Fibroblast of skin of right biceps (primary cell): ENCODE measurements around the gene LIN28B.

Source experiments
- DNase-seq: peaks from one replicate; pipeline ENCODE4 v3.0.0-alpha.2; 2013

LIN28B gene

GRCh38 chr6:105015482-105015881, 58.6 kb downstream of the LIN28B start:
- DNase-seq, result peak; percentile 73

- DNase-seq, result no peak
These were observed 62.4 kb downstream of the LIN28B start for GRCh38 chr6:105019285-105019684.

GRCh38 chr6:105021399-105021798, 64.5 kb downstream of the LIN28B start:
- DNase-seq, result no peak

GRCh38 chr6:105022416-105022815, 65.5 kb downstream of the LIN28B start:
- DNase-seq, result no peak

GRCh38 chr6:105024803-105025202, 67.9 kb downstream of the LIN28B start:
- peak; percentile 5 for DNase-seq

GRCh38 chr6:105028898-105029297, 72.0 kb downstream of the LIN28B start:
- no peak for DNase-seq

- no peak for DNase-seq
These were observed 72.7 kb downstream of the LIN28B start for GRCh38 chr6:105029581-105029980.

GRCh38 chr6:105034470-105034869, 77.6 kb downstream of the LIN28B start:
- no peak for DNase-seq

GRCh38 chr6:105035299-105035698, 78.4 kb downstream of the LIN28B start:
- no peak for DNase-seq

GRCh38 chr6:105036351-105036750, 79.4 kb downstream of the LIN28B start:
- DNase-seq, result no peak

- no peak for DNase-seq
These were observed 81.4 kb downstream of the LIN28B start for GRCh38 chr6:105038259-105038658.

- DNase-seq, result peak; percentile 53
These were observed 85.0 kb downstream of the LIN28B start for GRCh38 chr6:105041880-105042279.

- DNase-seq, result no peak
These were observed 85.7 kb downstream of the LIN28B start for GRCh38 chr6:105042648-105043047.

- DNase-seq, result no peak
These were observed 87.1 kb downstream of the LIN28B start for GRCh38 chr6:105043979-105044378.

GRCh38 chr6:105045526-105045925, 88.6 kb downstream of the LIN28B start:
- DNase-seq, result peak; percentile 62

GRCh38 chr6:105051941-105052471, 95.1 kb downstream of the LIN28B start:
- DNase-seq, result peak; percentile 69

- DNase-seq, result no peak
These were observed 99.7 kb downstream of the LIN28B start for GRCh38 chr6:105056646-105057045.

GRCh38 chr6:105057160-105057559, 100.3 kb downstream of the LIN28B start:
- DNase-seq, result no peak

- DNase-seq, result no peak
These were observed 101.4 kb downstream of the LIN28B start for GRCh38 chr6:105058316-105058715.

- DNase-seq, result no peak
These were observed 101.9 kb downstream of the LIN28B start for GRCh38 chr6:105058846-105059245.

- DNase-seq, result no peak
These were observed 109.3 kb downstream of the LIN28B start for GRCh38 chr6:105066233-105066632.

GRCh38 chr6:105066836-105067235, 109.9 kb downstream of the LIN28B start:
- DNase-seq, result no peak

GRCh38 chr6:105067329-105067728, 110.4 kb downstream of the LIN28B start:
- DNase-seq, result no peak

GRCh38 chr6:105068407-105068806, 111.5 kb downstream of the LIN28B start:
- DNase-seq, result no peak

GRCh38 chr6:105069821-105070445, 113.0 kb downstream of the LIN28B start:
- peak; percentile 9 for DNase-seq
